Measurements from ENCODE around the gene DSN1. TPM values are rescaled to one million over a fixed set of nuclear protein-coding genes. Genes with fewer than 3 reads are reported as not detected.

The DSN1 gene
- total and polyA plus RNA-seq, 4 donors: 3.5 to 14.6 (median 5.1) TPM

DNA sequence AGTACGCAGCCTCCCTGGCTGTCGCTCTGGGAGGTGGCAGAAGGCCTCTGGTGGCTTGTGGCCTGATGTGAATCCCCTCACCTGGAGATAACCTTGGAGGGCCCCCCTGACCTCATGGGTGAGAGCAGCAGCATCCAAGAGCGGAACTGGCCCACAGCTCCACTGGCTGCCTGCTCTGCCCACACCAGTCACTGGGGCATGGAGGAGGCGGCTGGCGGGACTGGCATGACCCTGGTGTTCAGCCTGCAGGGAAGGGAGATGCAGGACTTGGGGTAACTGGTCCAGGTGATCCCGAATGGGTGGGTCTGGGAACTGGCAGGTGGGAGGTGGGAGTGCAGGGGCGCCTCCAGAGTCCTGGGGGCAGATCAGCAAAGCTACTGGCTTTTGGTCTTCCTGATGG lies 10.6 kb upstream of the DSN1 start:
- no peak for DNase-seq (ENCODE audit: low spot score)
- H3K4me3 ChIP-seq (ENCODE audit: low read depth in 1 of 3, low read length in 3 of 3): no peak overlapping the region
- H3K27me3 ChIP-seq (ENCODE audit: control insufficient read depth in 4 of 4, insufficient read depth in 4 of 4, low read length in 3 of 4): no peaks in the 10 kb centered on the region
- no peaks in the 10 kb centered on the region for H3K4me1 ChIP-seq (ENCODE audit: control insufficient read depth in 4 of 4, insufficient read depth in 4 of 4, low read length in 3 of 4)
- peaks cover 0 to 1% (median 0%) of the 10 kb centered on the region in 4 donors for H3K36me3 ChIP-seq (ENCODE audit: control insufficient read depth in 4 of 4, insufficient read depth in 3 of 4, low read depth in 1 of 4, low read length in 3 of 4)
- H3K27ac ChIP-seq (ENCODE audit: low read depth in 1 of 2, low read length in 2 of 2): no peak overlapping the region
- H3K9ac ChIP-seq (ENCODE audit: low read depth in 1 of 2, low read length in 2 of 2): no peak overlapping the region
- no peaks in the 10 kb centered on the region for H3K9me3 ChIP-seq (ENCODE audit: control insufficient read depth in 4 of 4, low read length in 3 of 4)
- WGBS: 95% methylated on average over 7 of the region's 7 CpGs
- TF ChIP-seq HNF4A (conservative IDR thresholded peaks at IDR 0.05): no peak
- TF ChIP-seq, protein P1, sequence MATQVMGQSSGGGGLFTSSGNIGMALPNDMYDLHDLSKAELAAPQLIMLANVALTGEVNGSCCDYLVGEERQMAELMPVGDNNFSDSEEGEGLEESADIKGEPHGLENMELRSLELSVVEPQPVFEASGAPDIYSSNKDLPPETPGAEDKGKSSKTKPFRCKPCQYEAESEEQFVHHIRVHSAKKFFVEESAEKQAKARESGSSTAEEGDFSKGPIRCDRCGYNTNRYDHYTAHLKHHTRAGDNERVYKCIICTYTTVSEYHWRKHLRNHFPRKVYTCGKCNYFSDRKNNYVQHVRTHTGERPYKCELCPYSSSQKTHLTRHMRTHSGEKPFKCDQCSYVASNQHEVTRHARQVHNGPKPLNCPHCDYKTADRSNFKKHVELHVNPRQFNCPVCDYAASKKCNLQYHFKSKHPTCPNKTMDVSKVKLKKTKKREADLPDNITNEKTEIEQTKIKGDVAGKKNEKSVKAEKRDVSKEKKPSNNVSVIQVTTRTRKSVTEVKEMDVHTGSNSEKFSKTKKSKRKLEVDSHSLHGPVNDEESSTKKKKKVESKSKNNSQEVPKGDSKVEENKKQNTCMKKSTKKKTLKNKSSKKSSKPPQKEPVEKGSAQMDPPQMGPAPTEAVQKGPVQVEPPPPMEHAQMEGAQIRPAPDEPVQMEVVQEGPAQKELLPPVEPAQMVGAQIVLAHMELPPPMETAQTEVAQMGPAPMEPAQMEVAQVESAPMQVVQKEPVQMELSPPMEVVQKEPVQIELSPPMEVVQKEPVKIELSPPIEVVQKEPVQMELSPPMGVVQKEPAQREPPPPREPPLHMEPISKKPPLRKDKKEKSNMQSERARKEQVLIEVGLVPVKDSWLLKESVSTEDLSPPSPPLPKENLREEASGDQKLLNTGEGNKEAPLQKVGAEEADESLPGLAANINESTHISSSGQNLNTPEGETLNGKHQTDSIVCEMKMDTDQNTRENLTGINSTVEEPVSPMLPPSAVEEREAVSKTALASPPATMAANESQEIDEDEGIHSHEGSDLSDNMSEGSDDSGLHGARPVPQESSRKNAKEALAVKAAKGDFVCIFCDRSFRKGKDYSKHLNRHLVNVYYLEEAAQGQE (IDR thresholded peaks at IDR 0.05): no peak
- no peak for TF ChIP-seq SP1 (IDR thresholded peaks at IDR 0.05)
- TF ChIP-seq TAF1 (conservative IDR thresholded peaks at IDR 0.05): no peak
- TF ChIP-seq CTCF (IDR thresholded peaks at IDR 0.05; ENCODE audit: low read depth, low read length, missing input control): no peak
- TF ChIP-seq FOXA1 (IDR thresholded peaks at IDR 0.05): no peak
- TF ChIP-seq RXRA (IDR thresholded peaks at IDR 0.05): no peak
- TF ChIP-seq, protein P2, sequence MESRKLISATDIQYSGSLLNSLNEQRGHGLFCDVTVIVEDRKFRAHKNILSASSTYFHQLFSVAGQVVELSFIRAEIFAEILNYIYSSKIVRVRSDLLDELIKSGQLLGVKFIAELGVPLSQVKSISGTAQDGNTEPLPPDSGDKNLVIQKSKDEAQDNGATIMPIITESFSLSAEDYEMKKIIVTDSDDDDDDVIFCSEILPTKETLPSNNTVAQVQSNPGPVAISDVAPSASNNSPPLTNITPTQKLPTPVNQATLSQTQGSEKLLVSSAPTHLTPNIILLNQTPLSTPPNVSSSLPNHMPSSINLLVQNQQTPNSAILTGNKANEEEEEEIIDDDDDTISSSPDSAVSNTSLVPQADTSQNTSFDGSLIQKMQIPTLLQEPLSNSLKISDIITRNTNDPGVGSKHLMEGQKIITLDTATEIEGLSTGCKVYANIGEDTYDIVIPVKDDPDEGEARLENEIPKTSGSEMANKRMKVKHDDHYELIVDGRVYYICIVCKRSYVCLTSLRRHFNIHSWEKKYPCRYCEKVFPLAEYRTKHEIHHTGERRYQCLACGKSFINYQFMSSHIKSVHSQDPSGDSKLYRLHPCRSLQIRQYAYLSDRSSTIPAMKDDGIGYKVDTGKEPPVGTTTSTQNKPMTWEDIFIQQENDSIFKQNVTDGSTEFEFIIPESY (IDR thresholded peaks at IDR 0.05): no peak
- TF ChIP-seq NR2F2 (IDR thresholded peaks at IDR 0.05): no peak
- TF ChIP-seq EGR1 (IDR thresholded peaks at IDR 0.05; ENCODE audit: low read depth in 2 of 2): no peak
- TF ChIP-seq, protein P3, sequence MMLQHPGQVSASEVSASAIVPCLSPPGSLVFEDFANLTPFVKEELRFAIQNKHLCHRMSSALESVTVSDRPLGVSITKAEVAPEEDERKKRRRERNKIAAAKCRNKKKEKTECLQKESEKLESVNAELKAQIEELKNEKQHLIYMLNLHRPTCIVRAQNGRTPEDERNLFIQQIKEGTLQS (IDR thresholded peaks at IDR 0.05): no peak
- no peak for TF ChIP-seq FOXA2 (IDR thresholded peaks at IDR 0.05)
- no peak for TF ChIP-seq HNF4G (IDR thresholded peaks at IDR 0.05)
- TF ChIP-seq RAD21 (IDR thresholded peaks at IDR 0.05): no peak
- TF ChIP-seq GABPA (IDR thresholded peaks at IDR 0.05 in 1 of 2, conservative IDR thresholded peaks at IDR 0.05 in 1 of 2): no peak
- no peak for TF ChIP-seq MAX (IDR thresholded peaks at IDR 0.05)
- no peak for TF ChIP-seq JUND (IDR thresholded peaks at IDR 0.05)
- TF ChIP-seq YY1 (IDR thresholded peaks at IDR 0.05): no peak
